CD4-positive, alpha-beta T cell treated with Interleukin-6 at 100 ng/mL for 8 hours (primary cell): ENCODE results near the gene HSPE1.
"Not testable (repeated sequence)": the region's sequence is repeated elsewhere in the genome, so short reads cannot be mapped to it uniquely, and the experiment has no call there.

Experiments
- DNase-seq: peaks from one replicate; pipeline ENCODE4 v3.0.0-alpha.2; 2020; ENCODE audit warnings: mixed read lengths, low spot score

Gene HSPE1

GRCh38 chr2:197498235-197498936 lies 1.8 kb upstream of the HSPE1 start:
- no peak for DNase-seq

GRCh38 chr2:197498937-197499593 lies 1.1 kb upstream of the HSPE1 start:
- DNase-seq = peak; percentile 33

- no peak for DNase-seq
These were observed 438 bp downstream of the HSPE1 start for GRCh38 chr2:197500503-197501131.

GRCh38 chr2:197502201-197502600 lies 2.0 kb downstream of the HSPE1 start:
- no peak for DNase-seq

GRCh38 chr2:197502685-197503084 lies 2.5 kb downstream of the HSPE1 start:
- DNase-seq = no peak

- DNase-seq = no peak
These were observed 3.8 kb downstream of the HSPE1 start for GRCh38 chr2:197504000-197504399.

GRCh38 chr2:197504512-197504911 lies 4.3 kb downstream of the HSPE1 start:
- DNase-seq = no peak

GRCh38 chr2:197506658-197507057 lies 6.5 kb downstream of the HSPE1 start:
- DNase-seq = no peak

GRCh38 chr2:197513915-197514314 lies 13.7 kb downstream of the HSPE1 start:
- DNase-seq = no peak

GRCh38 chr2:197514754-197515153 lies 14.6 kb downstream of the HSPE1 start:
- DNase-seq = peak; percentile 7

GRCh38 chr2:197515315-197515738 lies 15.1 kb downstream of the HSPE1 start:
- peak; percentile 7 for DNase-seq

- peak; percentile 90 for DNase-seq
These were observed 15.7 kb downstream of the HSPE1 start, which contains the start of gene MOB4 for GRCh38 chr2:197515739-197516392. TSS of gene MOB4 (plus strand) at chr2:197516066. CDS start at chr2:197516087, 21 bp downstream.

- DNase-seq = peak; percentile 12
These were observed 16.2 kb downstream of the HSPE1 start for GRCh38 chr2:197516393-197516761.

GRCh38 chr2:197517150-197517549 lies 17.0 kb downstream of the HSPE1 start:
- DNase-seq = no peak

- DNase-seq = no peak
These were observed 38.2 kb downstream of the HSPE1 start for GRCh38 chr2:197538412-197538811.

GRCh38 chr2:197539734-197540133 lies 39.6 kb downstream of the HSPE1 start:
- DNase-seq = no peak

GRCh38 chr2:197543206-197543605 lies 43.0 kb downstream of the HSPE1 start:
- no peak for DNase-seq

GRCh38 chr2:197547163-197547900 lies 47.2 kb downstream of the HSPE1 start:
- DNase-seq = no peak

- DNase-seq = no peak
These were observed 48.4 kb downstream of the HSPE1 start for GRCh38 chr2:197548582-197548981.

GRCh38 chr2:197551260-197551659 lies 51.1 kb downstream of the HSPE1 start:
- DNase-seq = not testable (repeated sequence)
